IPS-NIHi7 (cell line): ENCODE results near the gene USP10.

Experiments
- DNase-seq: peaks from one replicate; pipeline ENCODE4 v3.0.0; 2012; ENCODE audit warnings: mixed read lengths; ENCODE audit errors: extremely low spot score

The USP10 gene

GRCh38 chr16:84803146-84803545, 103.3 kb downstream of the USP10 start:
- DNase-seq = no peak

- no peak for DNase-seq
Observed at GRCh38 chr16:84804326-84804725, 104.5 kb downstream of the USP10 start.

GRCh38 chr16:84806256-84806889, 106.6 kb downstream of the USP10 start:
- DNase-seq = peak; percentile 65

GRCh38 chr16:84806890-84807258, 107.1 kb downstream of the USP10 start:
- no peak for DNase-seq

- no peak for DNase-seq
Observed at GRCh38 chr16:84807776-84808175, 108.0 kb downstream of the USP10 start.

GRCh38 chr16:84808826-84809225, 109.0 kb downstream of the USP10 start:
- DNase-seq = no peak

- no peak for DNase-seq
Observed at GRCh38 chr16:84810518-84811273, 110.9 kb downstream of the USP10 start.

GRCh38 chr16:84811529-84811928, 111.7 kb downstream of the USP10 start:
- no peak for DNase-seq

- DNase-seq = no peak
Observed at GRCh38 chr16:84813141-84813934, 113.5 kb downstream of the USP10 start.

- DNase-seq = no peak
Observed at GRCh38 chr16:84815462-84815861, 115.7 kb downstream of the USP10 start.

GRCh38 chr16:84816023-84816422, 116.2 kb downstream of the USP10 start:
- DNase-seq = no peak

GRCh38 chr16:84816485-84816884, 116.7 kb downstream of the USP10 start:
- DNase-seq = no peak

GRCh38 chr16:84817206-84817605, 117.4 kb downstream of the USP10 start:
- no peak for DNase-seq

GRCh38 chr16:84817613-84818012, 117.8 kb downstream of the USP10 start:
- no peak for DNase-seq

GRCh38 chr16:84818133-84818532, 118.3 kb downstream of the USP10 start:
- no peak for DNase-seq

- peak; percentile 57 for DNase-seq
Observed at GRCh38 chr16:84818989-84819643, 119.3 kb downstream of the USP10 start.

- peak; percentile 99 for DNase-seq
Observed at GRCh38 chr16:84819644-84820304, 120.0 kb downstream of the USP10 start, which contains the start of gene CRISPLD2. TSS of gene CRISPLD2 (plus strand) at chr16:84819985. CDS start at chr16:84838496, 18,511 bp downstream.

GRCh38 chr16:84820305-84820684, 120.5 kb downstream of the USP10 start:
- DNase-seq = no peak

- no peak for DNase-seq
Observed at GRCh38 chr16:84820771-84821170, 121.0 kb downstream of the USP10 start.

GRCh38 chr16:84821179-84821578, 121.4 kb downstream of the USP10 start:
- DNase-seq = no peak
